Anterior cingulate cortex (tissue), 58 donors: ENCODE measurements around the gene WRAP53.

Experiments
- DNase-seq, 58 donors: peaks; one replicate each; lab custom pipeline; 2025; lab: John Stamatoyannopoulos, UW

Gene WRAP53

GRCh38 chr17:7737601-7738000 lies 49.3 kb downstream of the WRAP53 start:
- DNase-seq, result no peak

- DNase-seq, result peak in 3 of 58 donors; percentile 4 to 12 (median 9)
Observed at GRCh38 chr17:7739746-7740145, 51.5 kb downstream of the WRAP53 start.

GRCh38 chr17:7740481-7741001 lies 52.3 kb downstream of the WRAP53 start:
- no peak for DNase-seq

GRCh38 chr17:7742729-7743128 lies 54.5 kb downstream of the WRAP53 start:
- no peak for DNase-seq

GRCh38 chr17:7744416-7744815 lies 56.1 kb downstream of the WRAP53 start:
- no peak for DNase-seq

GRCh38 chr17:7745748-7746470 lies 57.6 kb downstream of the WRAP53 start:
- no peak for DNase-seq

- no peak for DNase-seq
Observed at GRCh38 chr17:7747635-7748071, 59.4 kb downstream of the WRAP53 start.

GRCh38 chr17:7748076-7748775 lies 59.9 kb downstream of the WRAP53 start:
- no peak for DNase-seq

GRCh38 chr17:7750321-7750821 lies 62.1 kb downstream of the WRAP53 start:
- DNase-seq, result no peak
